ENCODE results near the gene SAFB.

The SAFB gene

DNA sequence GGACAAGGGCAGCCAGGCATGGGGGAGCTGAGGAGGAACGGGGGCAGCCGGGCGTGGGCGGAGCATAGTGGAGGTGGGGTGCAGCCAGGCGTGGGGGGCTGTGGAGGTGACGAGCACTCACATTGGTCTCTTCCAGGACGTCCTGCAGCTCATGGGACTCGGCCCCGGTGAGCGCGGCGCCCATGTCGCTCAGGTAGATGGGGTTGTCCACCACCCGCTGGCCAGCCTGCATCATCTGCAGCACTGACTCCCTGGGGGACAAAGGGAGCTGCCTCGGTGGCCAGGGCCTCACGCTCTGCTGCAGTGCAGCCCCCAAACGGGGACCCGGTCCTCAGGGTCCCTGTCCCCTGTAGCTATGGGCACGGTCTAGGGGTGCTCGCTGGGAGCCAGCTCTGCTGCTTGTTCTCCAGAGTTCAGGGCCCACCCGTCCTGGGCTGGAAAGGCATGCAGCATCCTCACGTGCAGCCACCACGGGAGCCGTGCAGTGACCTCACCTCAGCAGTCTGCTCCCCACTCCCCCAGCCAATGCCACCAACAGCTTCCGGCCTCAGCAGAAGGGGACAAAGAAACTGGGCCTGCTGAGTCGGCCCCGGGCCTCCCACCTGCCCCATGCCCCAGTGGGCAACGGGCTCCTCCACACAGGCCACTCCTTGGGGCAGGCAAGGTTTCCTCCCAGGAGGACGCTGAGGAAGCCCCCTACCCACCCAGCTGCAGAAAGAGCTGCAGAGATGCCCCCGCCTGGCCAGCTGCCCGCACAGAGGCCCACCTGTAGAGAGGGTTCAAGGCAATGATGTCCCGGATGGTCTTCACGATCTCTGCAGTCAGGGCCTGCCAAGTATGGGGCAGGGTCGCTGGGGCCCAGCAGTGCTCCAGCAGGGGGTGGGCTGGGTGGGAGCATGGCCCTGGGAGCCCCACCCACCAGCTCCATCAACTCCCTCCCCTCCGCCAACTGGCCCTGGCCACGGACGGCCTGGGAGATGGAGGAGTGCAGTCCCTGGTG lies 85.0 kb downstream of the SAFB start:
- TF ChIP-seq, protein P1, sequence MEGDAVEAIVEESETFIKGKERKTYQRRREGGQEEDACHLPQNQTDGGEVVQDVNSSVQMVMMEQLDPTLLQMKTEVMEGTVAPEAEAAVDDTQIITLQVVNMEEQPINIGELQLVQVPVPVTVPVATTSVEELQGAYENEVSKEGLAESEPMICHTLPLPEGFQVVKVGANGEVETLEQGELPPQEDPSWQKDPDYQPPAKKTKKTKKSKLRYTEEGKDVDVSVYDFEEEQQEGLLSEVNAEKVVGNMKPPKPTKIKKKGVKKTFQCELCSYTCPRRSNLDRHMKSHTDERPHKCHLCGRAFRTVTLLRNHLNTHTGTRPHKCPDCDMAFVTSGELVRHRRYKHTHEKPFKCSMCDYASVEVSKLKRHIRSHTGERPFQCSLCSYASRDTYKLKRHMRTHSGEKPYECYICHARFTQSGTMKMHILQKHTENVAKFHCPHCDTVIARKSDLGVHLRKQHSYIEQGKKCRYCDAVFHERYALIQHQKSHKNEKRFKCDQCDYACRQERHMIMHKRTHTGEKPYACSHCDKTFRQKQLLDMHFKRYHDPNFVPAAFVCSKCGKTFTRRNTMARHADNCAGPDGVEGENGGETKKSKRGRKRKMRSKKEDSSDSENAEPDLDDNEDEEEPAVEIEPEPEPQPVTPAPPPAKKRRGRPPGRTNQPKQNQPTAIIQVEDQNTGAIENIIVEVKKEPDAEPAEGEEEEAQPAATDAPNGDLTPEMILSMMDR (IDR thresholded peaks at IDR 0.05; ENCODE audit: low read depth, low read length) = no peak
- H3K4me3 ChIP-seq (ENCODE audit: low read depth, low read length) = no peak overlapping the region

DNA sequence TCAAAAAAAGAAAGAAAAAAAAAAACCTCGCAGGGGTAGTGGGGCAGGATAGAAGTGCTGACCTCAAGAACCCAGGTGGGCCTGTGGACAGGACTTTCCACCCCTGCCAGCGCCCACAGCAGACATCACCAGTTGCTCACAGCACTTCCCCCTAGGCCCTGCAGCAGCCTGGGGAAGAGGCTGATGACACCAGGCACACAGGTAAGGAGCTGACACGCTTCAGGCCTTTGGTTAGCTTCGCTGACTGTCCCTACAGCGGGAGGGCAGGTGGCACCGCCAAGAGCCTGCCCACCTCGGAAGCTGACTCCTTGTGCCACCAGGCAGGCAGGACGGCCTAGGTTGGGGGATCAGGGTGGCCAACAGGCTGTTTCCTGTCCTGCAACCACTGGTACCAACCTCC lies 88.1 kb downstream of the SAFB start:
- TF ChIP-seq, protein P1 (IDR thresholded peaks at IDR 0.05; ENCODE audit: low read depth, low read length) = no peak
- no peak overlapping the region for H3K4me3 ChIP-seq (ENCODE audit: low read depth, low read length)

DNA sequence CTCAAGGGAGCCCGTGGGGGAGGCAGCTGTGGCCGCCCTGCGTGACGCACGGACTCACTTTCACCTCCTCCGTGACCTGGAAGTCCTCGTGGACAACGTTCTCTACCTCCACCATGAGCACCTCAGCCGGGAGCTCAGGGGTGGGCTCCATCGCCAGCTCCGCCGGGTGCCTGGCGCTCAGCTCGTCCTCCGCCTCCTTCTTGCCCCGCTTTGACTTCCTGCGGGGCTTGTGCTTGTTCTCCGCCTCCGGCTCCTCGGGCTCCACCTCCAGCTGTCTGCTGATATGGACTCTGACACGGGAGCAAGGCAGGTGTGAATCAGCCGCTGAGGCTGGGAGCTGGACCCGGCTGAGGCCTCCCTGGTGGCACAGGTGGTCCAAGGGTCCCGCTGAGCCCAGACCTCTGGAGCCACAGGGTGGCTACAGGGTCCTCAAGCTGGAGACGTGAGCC lies 88.9 kb downstream of the SAFB start:
- TF ChIP-seq, protein P1 (IDR thresholded peaks at IDR 0.05; ENCODE audit: low read depth, low read length) = no peak
- H3K4me3 ChIP-seq (ENCODE audit: low read depth, low read length) = no peak overlapping the region

DNA sequence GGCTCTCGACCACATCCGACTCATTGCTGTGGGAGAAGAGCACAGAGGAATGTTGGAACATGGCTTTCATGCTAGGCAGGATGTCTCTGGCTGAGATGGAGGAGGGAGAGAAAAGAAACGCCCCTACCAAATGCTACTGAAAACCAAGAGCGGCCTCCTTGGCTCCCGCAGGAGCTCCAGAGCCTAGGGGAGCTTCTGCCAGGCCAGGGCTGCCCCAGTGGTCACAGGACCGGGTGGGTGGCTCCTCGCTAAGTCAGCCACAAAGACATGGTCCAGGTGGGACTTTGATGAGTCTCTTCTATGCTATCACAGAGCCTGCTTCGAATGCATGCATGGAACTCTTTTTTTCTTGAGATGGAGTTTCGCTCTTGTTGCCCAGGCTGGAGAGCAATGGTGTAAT lies 90.3 kb downstream of the SAFB start:
- TF ChIP-seq, protein P1 (IDR thresholded peaks at IDR 0.05; ENCODE audit: low read depth, low read length) = no peak
- no peak overlapping the region for H3K4me3 ChIP-seq (ENCODE audit: low read depth, low read length)

DNA sequence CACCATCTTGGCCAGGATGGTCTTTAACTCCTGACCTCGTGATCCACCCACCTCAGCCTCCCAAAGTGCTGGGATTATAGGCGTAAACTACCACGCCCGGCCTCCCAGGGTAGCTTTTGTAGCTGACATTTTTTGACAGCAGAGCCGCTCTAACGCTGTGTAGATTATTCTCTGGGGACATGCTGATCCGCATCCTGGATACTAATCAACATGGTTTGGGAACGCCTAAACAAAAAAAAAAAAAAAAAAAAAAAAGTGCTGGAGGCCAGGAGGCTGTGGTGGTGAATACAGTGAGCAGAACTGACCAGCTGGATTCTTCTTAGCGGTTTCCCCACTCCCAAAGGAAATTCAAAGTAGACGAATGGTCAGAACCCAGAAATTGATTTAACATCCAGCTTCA lies 91.9 kb downstream of the SAFB start:
- no peak overlapping the region for H3K4me3 ChIP-seq (ENCODE audit: low read depth, low read length)
- TF ChIP-seq, protein P1 (IDR thresholded peaks at IDR 0.05; ENCODE audit: low read depth, low read length) = no peak

DNA sequence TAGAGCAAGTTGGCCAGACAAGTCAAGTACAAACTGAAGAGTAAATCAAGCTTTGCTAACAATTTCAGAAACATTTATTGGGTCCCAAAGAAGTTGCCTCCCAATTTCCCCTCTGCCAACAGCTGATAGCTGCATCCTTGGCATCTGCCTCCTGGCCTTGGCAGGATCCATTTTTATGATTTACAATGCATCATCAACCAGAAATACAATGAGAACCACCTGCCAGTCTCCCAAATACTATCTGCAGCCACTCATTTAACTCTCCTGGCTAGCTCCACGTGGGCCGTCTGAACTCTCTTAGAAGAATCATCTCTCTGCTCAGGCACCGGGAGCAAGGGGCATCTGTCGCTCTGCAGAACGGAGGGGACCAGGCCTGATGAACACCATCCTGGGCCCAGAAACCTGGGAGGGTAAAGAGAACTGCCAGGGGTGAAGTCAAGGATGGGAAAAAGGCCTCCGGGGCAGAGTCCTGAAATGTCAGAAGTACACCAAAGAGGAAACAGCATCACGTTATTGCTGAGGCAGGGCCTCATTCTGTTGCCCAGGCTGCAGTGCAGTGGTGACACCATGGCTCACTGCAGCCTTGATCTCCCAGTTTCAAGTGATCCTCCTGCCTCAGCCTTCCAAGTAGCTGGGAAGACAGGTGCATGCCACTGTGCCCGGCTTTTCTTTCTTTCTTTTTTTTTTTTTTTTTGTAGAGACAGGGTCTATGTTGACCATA lies 94.5 kb downstream of the SAFB start:
- TF ChIP-seq, protein P1 (IDR thresholded peaks at IDR 0.05; ENCODE audit: low read depth, low read length) = no peak

More for the DNA sequence above, 94.5 kb downstream of the SAFB start:
- H3K4me3 ChIP-seq (ENCODE audit: low read depth, low read length) = peak overlapping the region; percentile 97

All from WI38 (cell line).